Forelimb muscle (tissue), 1 donor: Measurements from ENCODE around the gene CEACAM20. TPM values are rescaled to one million over a fixed set of nuclear protein-coding genes. Genes with fewer than 3 reads are reported as not detected.
"Not testable (repeated sequence)": the region's sequence is repeated elsewhere in the genome, so short reads cannot be mapped to it uniquely, and the experiment has no call there.

Experiments
- DNase-seq: peaks from one replicate; pipeline ENCODE4 v3.0.0-alpha.2; 2013; ENCODE audit warnings: low read depth
- polyA plus RNA-seq: library from polyadenylated mRNA; unstranded; fragments of 120-200 nt; gene quantifications from one replicate; pipeline ENCODE4 v1.2.1, GENCODE V29; 2013; ENCODE audit not compliant: insufficient read length

CEACAM20 gene
- polyA plus RNA-seq, 1 donor: not detected

GRCh38 chr19:44549507-44549906 lies 20.0 kb upstream of the CEACAM20 start:
- DNase-seq: no peak

GRCh38 chr19:44548736-44549135 lies 19.3 kb upstream of the CEACAM20 start:
- DNase-seq: no peak

GRCh38 chr19:44544031-44544430 lies 14.6 kb upstream of the CEACAM20 start:
- DNase-seq: no peak

- no peak for DNase-seq
These were observed 13.2 kb upstream of the CEACAM20 start for GRCh38 chr19:44542671-44543070.

- DNase-seq: no peak
These were observed 11.3 kb upstream of the CEACAM20 start for GRCh38 chr19:44540736-44541135.

DNA sequence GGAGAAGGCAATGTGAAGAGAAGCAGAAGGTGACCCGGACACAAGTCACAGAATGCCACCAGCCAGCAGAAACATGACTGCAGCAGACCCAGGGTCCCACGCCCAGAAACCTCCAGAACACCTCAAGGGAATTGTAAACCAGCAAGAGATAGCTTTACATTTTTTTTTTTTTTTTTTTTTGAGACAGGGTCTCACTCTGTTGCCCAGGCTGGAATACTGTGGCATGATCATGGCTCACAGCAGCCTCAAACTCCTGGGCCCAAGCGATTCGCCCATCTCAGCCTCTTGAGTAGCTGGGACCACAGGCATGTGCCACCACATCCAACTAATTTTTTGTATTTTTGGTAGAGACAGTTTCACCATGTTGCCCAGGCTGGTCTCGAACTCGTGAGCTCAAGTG lies 10.5 kb upstream of the CEACAM20 start:
- no peak for DNase-seq

GRCh38 chr19:44539236-44539826 lies 9.9 kb upstream of the CEACAM20 start:
- no peak for DNase-seq

- not testable (repeated sequence) for DNase-seq
These were observed 5.9 kb upstream of the CEACAM20 start for GRCh38 chr19:44535361-44535760.

- no peak for DNase-seq
These were observed 3.3 kb upstream of the CEACAM20 start for GRCh38 chr19:44532819-44533218.

- no peak for DNase-seq
These were observed 1.3 kb upstream of the CEACAM20 start for GRCh38 chr19:44530777-44531176.

- no peak for DNase-seq
These were observed 1.9 kb downstream of the CEACAM20 start for GRCh38 chr19:44527554-44527953.

DNA sequence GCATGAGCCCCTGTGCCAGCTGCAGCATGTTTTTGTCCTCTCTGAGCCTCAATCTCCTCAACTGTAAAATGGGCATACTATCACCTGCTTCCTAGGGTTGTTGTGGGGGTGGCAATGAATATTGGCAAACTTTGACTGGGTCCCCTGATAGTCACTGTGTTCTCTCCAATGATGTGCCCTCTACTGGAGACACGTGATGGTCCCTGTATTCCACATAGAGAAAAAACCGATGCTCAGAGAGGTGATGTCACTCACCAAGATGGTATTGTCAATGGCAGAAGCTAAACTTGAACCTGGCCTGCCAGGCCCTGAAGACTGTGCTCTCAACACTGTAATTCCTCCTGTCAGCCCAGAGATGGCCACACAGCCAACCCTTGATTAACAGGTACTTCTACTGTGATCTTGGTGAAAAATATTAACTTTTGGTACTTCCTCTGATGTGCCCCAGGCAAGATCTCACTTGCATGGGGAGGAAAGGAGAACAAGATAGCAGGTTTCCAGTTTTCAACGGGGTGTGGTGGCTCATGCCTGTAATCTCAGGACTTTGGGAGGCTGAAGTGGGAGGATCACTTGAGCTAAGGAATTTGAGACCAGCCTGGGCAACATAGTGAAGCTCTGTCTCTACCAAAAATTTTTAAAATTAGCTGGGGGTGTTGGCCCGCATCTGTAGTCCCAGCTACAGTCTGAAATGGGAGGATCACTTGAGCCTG lies 3.6 kb downstream of the CEACAM20 start:
- no peak for DNase-seq

GRCh38 chr19:44521370-44521769 lies 8.1 kb downstream of the CEACAM20 start:
- DNase-seq: no peak

GRCh38 chr19:44517146-44517545 lies 12.3 kb downstream of the CEACAM20 start:
- no peak for DNase-seq

DNA sequence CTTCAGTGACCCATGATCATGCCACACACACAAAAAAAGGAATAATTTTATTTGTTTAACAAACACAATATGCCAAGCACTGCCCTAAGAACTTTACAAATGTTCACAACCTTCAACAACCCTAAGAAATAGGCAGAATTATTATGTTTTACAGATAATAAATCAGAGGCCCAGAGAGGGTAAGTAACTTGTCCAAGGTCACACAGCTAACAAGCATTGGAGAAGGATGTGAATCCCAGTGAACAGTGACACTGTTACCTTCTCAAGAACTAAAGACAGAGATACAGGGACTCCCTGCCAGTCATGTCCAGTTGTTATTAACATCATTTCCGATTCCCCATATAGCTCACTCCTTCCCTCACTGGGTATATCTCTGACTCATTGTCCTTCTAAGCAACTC lies 13.6 kb downstream of the CEACAM20 start:
- no peak for DNase-seq

DNA sequence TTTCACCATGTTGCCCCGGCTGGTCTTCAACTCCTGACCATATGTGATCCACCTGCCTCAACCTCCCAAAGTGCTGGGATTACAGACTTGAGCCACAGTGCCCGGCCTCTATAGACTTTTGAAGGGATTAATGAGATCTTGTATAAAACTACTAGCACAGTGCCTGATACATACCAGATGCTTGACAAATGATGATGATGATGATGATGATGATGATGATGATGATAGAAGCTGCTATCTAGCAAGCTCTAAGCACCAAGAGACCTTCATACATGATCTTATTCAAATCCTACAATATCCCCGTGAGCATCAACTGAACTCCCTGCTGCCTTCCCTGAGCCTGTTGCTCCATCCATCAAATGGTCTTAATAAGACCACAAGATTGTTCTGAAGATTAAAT lies 14.4 kb downstream of the CEACAM20 start:
- DNase-seq: no peak

GRCh38 chr19:44512326-44513298 lies 16.9 kb downstream of the CEACAM20 start:
- DNase-seq: no peak

- DNase-seq: no peak
These were observed 20.0 kb downstream of the CEACAM20 start for GRCh38 chr19:44509478-44509877.

- DNase-seq: peak; percentile 93
These were observed 29.2 kb downstream of the CEACAM20 start, which contains the start of gene ZNF180 for GRCh38 chr19:44499962-44500949. ZNF180 (minus strand) TSS chr19:44500522; CDS start chr19:44497334, 3,188 bp downstream.

DNA sequence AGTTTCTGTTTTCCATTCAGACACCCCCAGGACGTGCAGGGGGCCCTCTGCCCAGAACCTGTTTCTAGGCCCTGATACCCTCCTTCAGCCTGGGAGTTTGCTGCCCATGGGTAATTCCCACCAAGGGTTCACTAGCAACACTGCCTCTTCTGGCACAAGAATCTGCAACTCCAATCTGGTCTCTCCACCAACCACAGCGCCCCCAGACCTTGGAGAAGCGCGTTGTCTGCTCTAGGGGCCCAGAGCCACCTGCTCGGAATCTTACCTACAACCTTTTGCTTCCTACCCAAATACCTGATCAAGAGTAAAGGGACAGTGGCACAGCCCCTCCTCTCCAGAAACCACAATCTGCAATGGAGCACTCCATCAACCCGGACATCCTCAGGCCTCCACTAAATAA lies 29.9 kb downstream of the CEACAM20 start:
- DNase-seq: no peak

GRCh38 chr19:44498988-44499387 lies 30.5 kb downstream of the CEACAM20 start:
- DNase-seq: no peak
